ENCODE results near the gene NRBF2. TPM values are rescaled to one million over a fixed set of nuclear protein-coding genes. Genes with fewer than 3 reads are reported as not detected.

NRBF2 gene
- total RNA-seq, 1 experiment from 2014 or later, result 22.1 TPM

- Histone ChIP-seq H3K4me3 (no peak overlapping the region), H3F3A (ENCODE audit: insufficient read depth, low read depth) (no peaks in the 10 kb centered on the region), H3K27me3 (ENCODE audit: insufficient read depth, low read depth) (no peaks in the 10 kb centered on the region), H2AFZ (no peak overlapping the region), H3K9me3 (ENCODE audit: insufficient read depth, low read depth) (no peaks in the 10 kb centered on the region), H3K27ac (no peak overlapping the region), H3K9me2 (ENCODE audit: insufficient read depth) (no peaks in the 10 kb centered on the region), H3K4me2 (no peak overlapping the region), H3K79me2 (ENCODE audit: low read depth) (no peaks in the 10 kb centered on the region), H4K20me1 (ENCODE audit: insufficient read depth) (0 out of 2 replicates have a peak, but pooled peaks cover 2% of the 10 kb centered on the region), H3K4me1 (replicated peaks; ENCODE audit: insufficient read depth) (no peaks in the 10 kb centered on the region), H3K36me3 (ENCODE audit: low read depth) (peaks cover 49% of the 10 kb centered on the region)
- BruUV-seq (replicated peaks), result no TSS peak
- ChIA-PET POLR2A (ENCODE audit: unreplicated experiment) (no interaction called here), CTCF (no interaction called here)
- intact Hi-C loops (cut with micrococcal nuclease; ENCODE audit: unreplicated experiment), result no loop called here
- DNase-seq, result no peak
- no peak for TF ChIP-seq EZH2 (IDR thresholded peaks at IDR 0.05; ENCODE audit: low read depth)
- TF ChIP-seq CTCF (conservative IDR thresholded peaks at IDR 0.05), result no peak
Observed at GRCh38 chr10:63197344-63198092, 64.4 kb downstream of the NRBF2 start.

DNA sequence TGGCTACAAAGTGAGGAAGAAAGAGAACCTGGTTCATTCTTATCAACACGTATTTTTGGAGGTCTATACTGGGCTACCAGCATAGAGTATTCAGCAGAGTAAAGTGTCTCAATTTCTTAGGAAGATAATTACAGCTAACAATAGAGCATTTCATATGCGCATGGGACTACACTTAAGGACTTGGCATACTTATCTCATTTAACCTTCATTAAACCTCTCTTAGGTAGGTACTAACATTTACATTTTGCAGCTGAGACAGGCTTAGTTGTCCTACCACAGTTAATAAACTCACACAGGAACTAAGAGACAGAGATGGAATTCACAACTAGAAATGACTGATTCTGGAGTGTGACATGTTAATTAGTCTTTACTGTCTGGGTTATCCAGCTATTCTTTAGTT lies 66.6 kb downstream of the NRBF2 start:
- Histone ChIP-seq H2AFZ (no peak overlapping the region), H3K27ac (no peak overlapping the region), H3K36me3 (ENCODE audit: low read depth) (peaks cover 33% of the 10 kb centered on the region; the same call in 1 of the 2 replicates), H4K20me1 (ENCODE audit: insufficient read depth) (0 out of 2 replicates have a peak, but pooled peaks cover 8% of the 10 kb centered on the region), H3K4me1 (replicated peaks; ENCODE audit: insufficient read depth) (no peaks in the 10 kb centered on the region), H3F3A (ENCODE audit: insufficient read depth, low read depth) (no peaks in the 10 kb centered on the region), H3K79me2 (ENCODE audit: low read depth) (no peaks in the 10 kb centered on the region), H3K27me3 (ENCODE audit: insufficient read depth, low read depth) (no peaks in the 10 kb centered on the region), H3K4me3 (no peak overlapping the region), H3K9me2 (ENCODE audit: insufficient read depth) (no peaks in the 10 kb centered on the region), H3K4me2 (no peak overlapping the region), H3K9me3 (ENCODE audit: insufficient read depth, low read depth) (no peaks in the 10 kb centered on the region)
- intact Hi-C loops (cut with micrococcal nuclease; ENCODE audit: unreplicated experiment), result no loop called here
- DNase-seq, result no peak
- TF ChIP-seq EZH2 (IDR thresholded peaks at IDR 0.05; ENCODE audit: low read depth), result no peak
- no peak for TF ChIP-seq CTCF (conservative IDR thresholded peaks at IDR 0.05)
- no TSS peak for BruUV-seq (replicated peaks)
- ChIA-PET POLR2A (ENCODE audit: unreplicated experiment) (no interaction called here), CTCF (no interaction called here)

DNA sequence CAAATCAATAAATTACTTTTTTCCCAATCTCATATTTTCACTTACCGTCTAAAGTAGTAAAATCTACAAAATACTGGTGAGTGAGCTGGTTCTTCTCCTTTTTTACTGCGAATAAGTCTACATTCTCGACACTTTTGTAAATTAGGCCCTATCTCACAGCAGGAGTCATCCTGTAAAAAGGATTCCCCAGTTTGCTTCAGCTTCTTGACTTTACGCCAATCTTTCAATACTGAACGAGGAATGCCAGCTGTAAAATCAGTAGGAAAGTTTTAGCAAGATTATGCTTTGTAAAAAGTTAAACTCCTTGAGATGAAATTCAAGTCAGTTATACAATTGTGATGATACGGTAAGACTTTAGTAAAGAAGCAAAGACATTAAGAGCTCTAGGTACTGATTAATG lies 67.3 kb downstream of the NRBF2 start:
- Histone ChIP-seq H3K27ac (no peak overlapping the region), H3K9me3 (ENCODE audit: insufficient read depth, low read depth) (no peaks in the 10 kb centered on the region), H2AFZ (no peak overlapping the region), H3F3A (ENCODE audit: insufficient read depth, low read depth) (no peaks in the 10 kb centered on the region), H3K4me1 (replicated peaks; ENCODE audit: insufficient read depth) (no peaks in the 10 kb centered on the region), H3K4me2 (no peak overlapping the region), H3K79me2 (ENCODE audit: low read depth) (no peaks in the 10 kb centered on the region), H3K36me3 (ENCODE audit: low read depth) (peaks cover 36% of the 10 kb centered on the region; the same call in 1 of the 2 replicates), H3K4me3 (no peak overlapping the region), H4K20me1 (ENCODE audit: insufficient read depth) (0 out of 2 replicates have a peak, but pooled peaks cover 8% of the 10 kb centered on the region), H3K27me3 (ENCODE audit: insufficient read depth, low read depth) (no peaks in the 10 kb centered on the region), H3K9me2 (ENCODE audit: insufficient read depth) (no peaks in the 10 kb centered on the region)
- ChIA-PET CTCF (no interaction called here), POLR2A (ENCODE audit: unreplicated experiment) (no interaction called here)
- TF ChIP-seq CTCF (conservative IDR thresholded peaks at IDR 0.05) (no peak), EZH2 (IDR thresholded peaks at IDR 0.05; ENCODE audit: low read depth) (no peak)
- no TSS peak for BruUV-seq (replicated peaks)
- no peak for DNase-seq
- intact Hi-C loops (cut with micrococcal nuclease; ENCODE audit: unreplicated experiment), result no loop called here
